ES-I3 (cell line): Measurements from ENCODE around the gene TEAD1.

Source experiments
- H3K36me3 ChIP-seq: 2 replicates; pipeline ENCODE4 v1.6.1; 2013; ENCODE audit warnings: mild to moderate bottlenecking, low read length, control low read depth, moderate library complexity; ENCODE audit not compliant: insufficient read depth
- H3K4me1 ChIP-seq: 2 replicates; pipeline ENCODE4 v1.6.1; 2013; ENCODE audit warnings: mild to moderate bottlenecking, control low read depth, low read length; ENCODE audit not compliant: insufficient read depth
- H3K9ac ChIP-seq: 2 replicates; pipeline ENCODE4 v1.6.1; 2013; ENCODE audit warnings: low read depth, mild to moderate bottlenecking, low read length, moderate library complexity
- H3K9me3 ChIP-seq: 2 replicates; pipeline ENCODE4 v1.6.1; 2013; ENCODE audit warnings: mild to moderate bottlenecking, low read length, moderate library complexity; ENCODE audit not compliant: control insufficient read depth, insufficient read depth

Gene TEAD1

GRCh38 chr11:12854829-12855228 is 180.6 kb downstream of the TEAD1 start:
- Histone ChIP-seq H3K36me3 (no peaks in the 10 kb centered on the region), H3K9me3 (no peaks in the 10 kb centered on the region), H3K9ac (no peak overlapping the region), H3K4me1 (no peaks in the 10 kb centered on the region; the same call in none of the 2 replicates)

DNA sequence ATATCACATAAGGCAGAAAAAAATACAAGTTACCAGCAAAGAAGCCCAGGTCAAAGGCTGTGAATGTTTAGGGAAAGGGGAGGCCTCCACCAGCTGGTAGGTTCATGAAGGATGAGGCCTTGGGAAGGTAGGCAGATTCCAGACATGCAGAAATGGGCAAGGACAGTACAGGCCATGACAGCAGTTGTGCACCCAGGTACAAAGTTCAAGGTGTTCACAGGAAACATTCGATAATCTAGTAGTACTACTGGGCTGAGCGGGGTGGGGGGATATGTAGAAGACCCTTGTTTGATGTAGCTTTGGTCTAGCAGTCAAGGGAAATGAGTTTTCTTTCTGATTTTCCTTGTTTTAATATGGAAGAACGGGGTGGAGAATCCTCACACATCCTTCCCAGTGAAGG is 182.1 kb downstream of the TEAD1 start:
- H3K36me3 ChIP-seq: no peaks in the 10 kb centered on the region
- H3K4me1 ChIP-seq: no peaks in the 10 kb centered on the region; the same call in none of the 2 replicates
- no peak overlapping the region for H3K9ac ChIP-seq
- no peaks in the 10 kb centered on the region for H3K9me3 ChIP-seq

DNA sequence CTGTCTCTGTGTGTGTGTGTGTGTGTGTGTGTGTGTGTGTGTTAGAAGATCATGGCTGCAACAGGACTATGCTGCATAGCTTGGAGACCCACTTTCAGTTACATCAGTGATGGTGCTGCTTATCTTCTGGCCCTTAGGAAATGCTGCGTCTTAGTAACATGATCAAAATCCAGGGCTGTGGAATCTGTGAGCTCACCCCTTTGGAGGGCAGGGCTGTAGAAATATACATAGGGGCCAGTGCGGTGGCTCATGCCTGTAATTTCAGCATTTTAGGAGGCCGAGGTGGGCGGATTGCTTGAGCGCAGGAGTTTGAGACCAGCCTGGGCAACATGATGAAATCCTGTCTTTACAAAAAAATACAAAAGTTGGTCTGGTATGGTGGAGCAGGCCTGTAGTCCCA is 183.4 kb downstream of the TEAD1 start:
- H3K9me3 ChIP-seq: no peaks in the 10 kb centered on the region
- H3K9ac ChIP-seq: no peak overlapping the region
- peaks cover 6% of the 10 kb centered on the region for H3K4me1 ChIP-seq
- no peaks in the 10 kb centered on the region for H3K36me3 ChIP-seq

GRCh38 chr11:12859872-12860657 is 185.8 kb downstream of the TEAD1 start:
- no peaks in the 10 kb centered on the region for H3K9me3 ChIP-seq
- H3K9ac ChIP-seq: no peak overlapping the region
- H3K4me1 ChIP-seq: peaks cover 25% of the 10 kb centered on the region
- H3K36me3 ChIP-seq: no peaks in the 10 kb centered on the region

DNA sequence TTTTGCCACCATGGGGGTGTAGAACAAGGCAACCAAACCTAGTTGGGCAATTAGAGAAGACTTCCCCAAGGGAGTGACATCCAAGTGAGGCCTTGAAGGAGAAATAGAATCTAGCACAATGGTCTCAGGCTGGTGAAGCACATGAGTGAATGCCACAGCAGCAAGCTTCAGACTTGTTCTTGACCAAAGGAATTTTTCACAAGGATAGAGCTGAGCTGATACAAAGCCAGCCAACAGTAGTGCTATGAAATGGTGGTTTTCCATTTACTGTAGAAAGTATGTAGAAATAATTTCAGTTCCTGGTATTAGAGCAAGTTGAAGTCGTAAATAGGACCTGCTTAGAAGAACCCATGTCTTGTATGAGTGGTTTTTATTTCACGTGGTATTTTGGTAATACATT is 186.6 kb downstream of the TEAD1 start:
- H3K9ac ChIP-seq: no peak overlapping the region

DNA sequence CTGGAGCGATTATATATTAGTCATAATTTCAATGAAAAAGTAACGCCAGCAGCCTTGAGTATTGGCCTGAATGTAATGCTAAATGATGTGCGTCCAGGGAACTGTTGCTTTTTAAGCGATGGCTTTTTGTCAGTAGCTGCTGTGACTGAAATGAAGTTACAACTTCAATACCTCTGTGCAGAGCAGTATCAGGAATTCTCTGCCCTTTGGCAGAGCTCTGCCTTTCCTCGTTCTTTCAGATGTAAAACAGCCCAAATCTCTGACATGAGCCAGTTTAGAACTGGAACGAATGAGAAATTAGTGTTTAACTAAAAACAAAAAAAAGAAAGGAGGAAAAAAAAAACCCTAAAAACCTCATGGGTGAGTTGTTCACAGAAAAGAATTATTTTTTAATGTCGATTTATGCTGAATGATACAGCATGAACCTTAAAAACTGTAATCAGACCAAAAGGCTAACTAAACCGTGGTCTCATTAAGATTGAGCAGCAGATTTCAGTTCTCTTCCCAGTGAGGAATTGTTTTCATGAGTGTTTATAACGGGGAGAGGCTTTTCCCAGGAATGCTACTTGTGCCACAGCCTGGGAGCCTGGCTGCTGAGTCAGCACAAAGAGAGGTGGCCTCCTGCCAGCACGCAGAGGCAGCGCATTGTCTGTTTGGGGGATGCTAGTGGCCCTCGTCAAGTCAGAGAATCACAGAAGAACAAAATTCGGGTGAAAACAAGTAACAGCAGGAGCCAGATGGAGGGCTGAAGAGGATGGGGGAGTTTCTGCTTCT is 188.7 kb downstream of the TEAD1 start:
- H3K9ac ChIP-seq: peak overlapping the region; percentile 28
- H3K9me3 ChIP-seq: no peaks in the 10 kb centered on the region
- peaks cover 49% of the 10 kb centered on the region for H3K4me1 ChIP-seq
- H3K36me3 ChIP-seq: no peaks in the 10 kb centered on the region

More for the DNA sequence above, 186.6 kb downstream of the TEAD1 start:
- Histone ChIP-seq H3K4me1 (peaks cover 33% of the 10 kb centered on the region), H3K9me3 (no peaks in the 10 kb centered on the region), H3K36me3 (no peaks in the 10 kb centered on the region)

GRCh38 chr11:12863605-12864121 is 189.4 kb downstream of the TEAD1 start:
- Histone ChIP-seq H3K4me1 (peaks cover 57% of the 10 kb centered on the region), H3K9me3 (no peaks in the 10 kb centered on the region), H3K9ac (peak overlapping the region; percentile 28; the same call in 1 of the 2 replicates), H3K36me3 (no peaks in the 10 kb centered on the region)

- peaks cover 63% of the 10 kb centered on the region for H3K4me1 ChIP-seq
- no peaks in the 10 kb centered on the region for H3K9me3 ChIP-seq
- H3K9ac ChIP-seq: peak overlapping the region; percentile 28
- no peaks in the 10 kb centered on the region for H3K36me3 ChIP-seq
Observed at GRCh38 chr11:12864316-12865156, 190.3 kb downstream of the TEAD1 start.

GRCh38 chr11:12865863-12866595 is 191.8 kb downstream of the TEAD1 start:
- Histone ChIP-seq H3K4me1 (peaks cover 63% of the 10 kb centered on the region), H3K36me3 (no peaks in the 10 kb centered on the region), H3K9ac (no peak overlapping the region), H3K9me3 (no peaks in the 10 kb centered on the region)

GRCh38 chr11:12867531-12867930 is 193.3 kb downstream of the TEAD1 start:
- Histone ChIP-seq H3K9ac (no peak overlapping the region), H3K4me1 (peaks cover 57% of the 10 kb centered on the region), H3K9me3 (no peaks in the 10 kb centered on the region), H3K36me3 (no peaks in the 10 kb centered on the region)

GRCh38 chr11:12868315-12869073 is 194.3 kb downstream of the TEAD1 start:
- Histone ChIP-seq H3K36me3 (no peaks in the 10 kb centered on the region), H3K9me3 (no peaks in the 10 kb centered on the region)

GRCh38 chr11:12871241-12871640 is 197.0 kb downstream of the TEAD1 start:
- no peaks in the 10 kb centered on the region for H3K9me3 ChIP-seq
- peaks cover 26% of the 10 kb centered on the region for H3K4me1 ChIP-seq
- H3K9ac ChIP-seq: no peak overlapping the region
- no peaks in the 10 kb centered on the region; the same call in 1 of the 2 replicates for H3K36me3 ChIP-seq

More at GRCh38 chr11:12868315-12869073, 194.3 kb downstream of the TEAD1 start:
- H3K9ac ChIP-seq: no peak overlapping the region
- H3K4me1 ChIP-seq: peaks cover 48% of the 10 kb centered on the region

GRCh38 chr11:12871788-12872321 is 197.6 kb downstream of the TEAD1 start:
- Histone ChIP-seq H3K9me3 (no peaks in the 10 kb centered on the region), H3K9ac (no peak overlapping the region), H3K4me1 (peaks cover 20% of the 10 kb centered on the region), H3K36me3 (no peaks in the 10 kb centered on the region; the same call in 1 of the 2 replicates)
